Upper lobe of left lung (tissue), 4 donors: ENCODE data around the gene GLRX5.

Experiments used
- POLR2A ChIP-seq, 4 donors: fragments of 450-650 bp; IDR thresholded peaks; one replicate each; pipeline ENCODE4 v1.5.1; 2016 to 2017; ENCODE audit warnings: antibody characterized with exemption in 4 of 4, mild to moderate bottlenecking in 2 of 4
- TF ChIP-seq, protein P1 (sequence below), 6 experiments: fragments of 450-650 bp in 4 of 6; fragments of 200-600 bp in 2 of 6; sonication (generic) in 2 of 6; IDR thresholded peaks; one replicate each; pipeline ENCODE4 v1.5.1; 2016 to 2019; ENCODE audit warnings: antibody characterized with exemption in 6 of 6

DNA sequence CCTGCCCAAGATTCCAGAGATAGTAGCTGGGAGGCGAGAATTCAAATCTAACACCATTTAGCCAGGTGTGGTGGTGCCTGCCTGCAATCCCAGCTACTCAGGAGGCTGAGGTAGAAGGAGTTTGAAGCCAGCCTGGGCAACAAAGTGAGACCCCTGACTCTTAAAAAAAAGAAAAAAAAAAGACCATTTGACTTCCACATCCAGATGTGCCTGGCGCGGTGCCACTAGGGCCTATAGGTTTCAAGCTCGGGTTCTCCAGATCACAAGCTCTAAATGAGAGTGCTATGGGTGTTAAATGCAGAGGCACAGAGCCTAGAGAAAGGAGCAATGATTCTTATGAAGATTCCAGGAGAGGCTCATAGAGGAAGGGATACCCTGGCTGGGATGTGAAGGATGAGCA is 40.9 kb upstream of the GLRX5 start:
- TF ChIP-seq, protein P1, sequence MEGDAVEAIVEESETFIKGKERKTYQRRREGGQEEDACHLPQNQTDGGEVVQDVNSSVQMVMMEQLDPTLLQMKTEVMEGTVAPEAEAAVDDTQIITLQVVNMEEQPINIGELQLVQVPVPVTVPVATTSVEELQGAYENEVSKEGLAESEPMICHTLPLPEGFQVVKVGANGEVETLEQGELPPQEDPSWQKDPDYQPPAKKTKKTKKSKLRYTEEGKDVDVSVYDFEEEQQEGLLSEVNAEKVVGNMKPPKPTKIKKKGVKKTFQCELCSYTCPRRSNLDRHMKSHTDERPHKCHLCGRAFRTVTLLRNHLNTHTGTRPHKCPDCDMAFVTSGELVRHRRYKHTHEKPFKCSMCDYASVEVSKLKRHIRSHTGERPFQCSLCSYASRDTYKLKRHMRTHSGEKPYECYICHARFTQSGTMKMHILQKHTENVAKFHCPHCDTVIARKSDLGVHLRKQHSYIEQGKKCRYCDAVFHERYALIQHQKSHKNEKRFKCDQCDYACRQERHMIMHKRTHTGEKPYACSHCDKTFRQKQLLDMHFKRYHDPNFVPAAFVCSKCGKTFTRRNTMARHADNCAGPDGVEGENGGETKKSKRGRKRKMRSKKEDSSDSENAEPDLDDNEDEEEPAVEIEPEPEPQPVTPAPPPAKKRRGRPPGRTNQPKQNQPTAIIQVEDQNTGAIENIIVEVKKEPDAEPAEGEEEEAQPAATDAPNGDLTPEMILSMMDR (IDR thresholded peaks at IDR 0.05) = no peak
- no peak for TF ChIP-seq POLR2A (IDR thresholded peaks at IDR 0.05)
